HepG2 (cell line): Measurements from ENCODE around the gene RERE. TPM values are rescaled to one million over a fixed set of nuclear protein-coding genes. Genes with fewer than 3 reads are reported as not detected.
A peak's percentile ranks its signal among the peaks of the same experiment; 100 is the strongest.

Experiments used
- CHD2 ChIP-seq: IDR thresholded peaks from 2 replicates; pipeline ENCODE4 v1.6.1; 2011; ENCODE audit warnings: low read depth, low read length, improper control_type of control experiment
- CSRNP2 ChIP-seq: sonication (generic); formaldehyde crosslinking; conservative IDR thresholded peaks from 2 replicates; pipeline ENCODE4 v1.8.0; 2022; ENCODE audit warnings: low read depth, missing genetic modification reagents
- DNMT1 ChIP-seq: sonication (generic); formaldehyde crosslinking; IDR thresholded peaks from 2 replicates; pipeline ENCODE4 v1.5.1; 2020; ENCODE audit warnings: mild to moderate bottlenecking, missing genetic modification reagents
- ETS1 ChIP-seq: sonication (generic); formaldehyde crosslinking; IDR thresholded peaks from 2 replicates; pipeline ENCODE4 v1.4.0; 2020; ENCODE audit warnings: missing genetic modification reagents
- GATA4 ChIP-seq: sonication (generic); IDR thresholded peaks from 2 replicates; pipeline ENCODE4 v1.6.1; 2016; ENCODE audit warnings: antibody characterized with exemption, low read depth, borderline replicate concordance
- GFI1 ChIP-seq: sonication (generic); formaldehyde crosslinking; IDR thresholded peaks from 2 replicates; pipeline ENCODE4 v1.5.0; 2020; ENCODE audit warnings: missing genetic modification reagents, mild to moderate bottlenecking, borderline replicate concordance
- LCORL ChIP-seq, 2 experiments: fragments of 450-650 bp in 1 of 2; sonication (generic) in 1 of 2; formaldehyde crosslinking in 1 of 2; IDR thresholded peaks; 2 replicates each; pipeline versions ENCODE4 v1.5.0 to v1.6.1; 2017 to 2020; ENCODE audit warnings: antibody characterized with exemption in 1 of 2, missing genetic modification reagents in 1 of 2
- MXD3 ChIP-seq: IDR thresholded peaks from 2 replicates; pipeline ENCODE4 v1.6.1; 2016; ENCODE audit warnings: mild to moderate bottlenecking, missing biosample characterization, missing genetic modification reagents
- NFKBIZ ChIP-seq: IDR thresholded peaks from 2 replicates; pipeline ENCODE4 v1.6.1; 2018; ENCODE audit warnings: missing genetic modification reagents, missing compliant biosample characterization
- PPARG ChIP-seq: conservative IDR thresholded peaks from 2 replicates; pipeline ENCODE4 v1.6.1; 2016; ENCODE audit warnings: missing biosample characterization, missing genetic modification reagents
- THAP11 ChIP-seq: IDR thresholded peaks from 2 replicates; pipeline ENCODE4 v1.6.1; 2016; ENCODE audit warnings: missing biosample characterization, missing genetic modification reagents
- ZBTB21 ChIP-seq: sonication (generic); formaldehyde crosslinking; IDR thresholded peaks from 2 replicates; pipeline ENCODE4 v1.4.0; 2020; ENCODE audit warnings: missing genetic modification reagents
- polyA plus RNA-seq, 8 experiments: library from polyadenylated mRNA; depleted of rRNA in 3 of 8; stranded (reverse) in 7 of 8; unstranded in 1 of 8; fragments of >200 nt; fragmentation: Illumina TruSeq in 4 of 8; extraction: Trizol in 4 of 8; gene quantifications; 2 replicates each; pipeline versions ENCODE4 v1.2.1 to v1.2.3, GENCODE V29; 2011 to 2016; ENCODE audit warnings: low read depth in 4 of 8, missing spikeins in 1 of 8, mixed read lengths in 1 of 8; ENCODE audit not compliant: insufficient read depth in 1 of 8
- total RNA-seq, 5 experiments: library from RNA; depleted of rRNA; stranded (reverse); fragments of >200 nt; fragmentation: Illumina TruSeq; extraction: Trizol; gene quantifications; 2 replicates each; pipeline ENCODE4 v1.2.3, GENCODE V29; 2016; ENCODE audit warnings: low read depth in 1 of 5
- TF ChIP-seq, protein P1 (sequence below): sonication (generic); formaldehyde crosslinking; IDR thresholded peaks from 2 replicates; pipeline ENCODE4 v1.4.0; 2020; ENCODE audit warnings: missing genetic modification reagents, borderline replicate concordance
- TF ChIP-seq, protein P2 (sequence below): sonication (generic); formaldehyde crosslinking; IDR thresholded peaks from 2 replicates; pipeline ENCODE4 v1.5.1; 2020; ENCODE audit warnings: missing genetic modification reagents, mild to moderate bottlenecking, borderline replicate concordance
- TF ChIP-seq, protein P3 (sequence below): sonication (generic); formaldehyde crosslinking; IDR thresholded peaks from 2 replicates; pipeline ENCODE4; 2020; ENCODE audit warnings: missing genetic modification reagents, mild to moderate bottlenecking, borderline replicate concordance

RERE gene
- total and polyA plus RNA-seq, 2 of the 13 experiments (the other 11 are each of a cell fraction or from before 2014, with no cell fraction given), result 18.3 to 21.9 TPM

- TF ChIP-seq NFKBIZ (CRISPR knock-in tag), result peak; percentile 68; the same call in 1 of the 2 replicates
- TF ChIP-seq, protein P1, sequence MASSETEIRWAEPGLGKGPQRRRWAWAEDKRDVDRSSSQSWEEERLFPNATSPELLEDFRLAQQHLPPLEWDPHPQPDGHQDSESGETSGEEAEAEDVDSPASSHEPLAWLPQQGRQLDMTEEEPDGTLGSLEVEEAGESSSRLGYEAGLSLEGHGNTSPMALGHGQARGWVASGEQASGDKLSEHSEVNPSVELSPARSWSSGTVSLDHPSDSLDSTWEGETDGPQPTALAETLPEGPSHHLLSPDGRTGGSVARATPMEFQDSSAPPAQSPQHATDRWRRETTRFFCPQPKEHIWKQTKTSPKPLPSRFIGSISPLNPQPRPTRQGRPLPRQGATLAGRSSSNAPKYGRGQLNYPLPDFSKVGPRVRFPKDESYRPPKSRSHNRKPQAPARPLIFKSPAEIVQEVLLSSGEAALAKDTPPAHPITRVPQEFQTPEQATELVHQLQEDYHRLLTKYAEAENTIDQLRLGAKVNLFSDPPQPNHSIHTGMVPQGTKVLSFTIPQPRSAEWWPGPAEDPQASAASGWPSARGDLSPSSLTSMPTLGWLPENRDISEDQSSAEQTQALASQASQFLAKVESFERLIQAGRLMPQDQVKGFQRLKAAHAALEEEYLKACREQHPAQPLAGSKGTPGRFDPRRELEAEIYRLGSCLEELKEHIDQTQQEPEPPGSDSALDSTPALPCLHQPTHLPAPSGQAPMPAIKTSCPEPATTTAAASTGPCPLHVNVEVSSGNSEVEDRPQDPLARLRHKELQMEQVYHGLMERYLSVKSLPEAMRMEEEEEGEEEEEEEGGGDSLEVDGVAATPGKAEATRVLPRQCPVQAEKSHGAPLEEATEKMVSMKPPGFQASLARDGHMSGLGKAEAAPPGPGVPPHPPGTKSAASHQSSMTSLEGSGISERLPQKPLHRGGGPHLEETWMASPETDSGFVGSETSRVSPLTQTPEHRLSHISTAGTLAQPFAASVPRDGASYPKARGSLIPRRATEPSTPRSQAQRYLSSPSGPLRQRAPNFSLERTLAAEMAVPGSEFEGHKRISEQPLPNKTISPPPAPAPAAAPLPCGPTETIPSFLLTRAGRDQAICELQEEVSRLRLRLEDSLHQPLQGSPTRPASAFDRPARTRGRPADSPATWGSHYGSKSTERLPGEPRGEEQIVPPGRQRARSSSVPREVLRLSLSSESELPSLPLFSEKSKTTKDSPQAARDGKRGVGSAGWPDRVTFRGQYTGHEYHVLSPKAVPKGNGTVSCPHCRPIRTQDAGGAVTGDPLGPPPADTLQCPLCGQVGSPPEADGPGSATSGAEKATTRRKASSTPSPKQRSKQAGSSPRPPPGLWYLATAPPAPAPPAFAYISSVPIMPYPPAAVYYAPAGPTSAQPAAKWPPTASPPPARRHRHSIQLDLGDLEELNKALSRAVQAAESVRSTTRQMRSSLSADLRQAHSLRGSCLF (CRISPR knock-in tag), result no peak
- peak; percentile 74 for TF ChIP-seq MXD3 (CRISPR knock-in tag)
- peak; percentile 58 for TF ChIP-seq THAP11 (CRISPR knock-in tag)
- no peak for TF ChIP-seq CSRNP2 (CRISPR knock-in tag)
- no peak for TF ChIP-seq DNMT1 (CRISPR knock-in tag)
- TF ChIP-seq ETS1, result no peak
- TF ChIP-seq, protein P2, sequence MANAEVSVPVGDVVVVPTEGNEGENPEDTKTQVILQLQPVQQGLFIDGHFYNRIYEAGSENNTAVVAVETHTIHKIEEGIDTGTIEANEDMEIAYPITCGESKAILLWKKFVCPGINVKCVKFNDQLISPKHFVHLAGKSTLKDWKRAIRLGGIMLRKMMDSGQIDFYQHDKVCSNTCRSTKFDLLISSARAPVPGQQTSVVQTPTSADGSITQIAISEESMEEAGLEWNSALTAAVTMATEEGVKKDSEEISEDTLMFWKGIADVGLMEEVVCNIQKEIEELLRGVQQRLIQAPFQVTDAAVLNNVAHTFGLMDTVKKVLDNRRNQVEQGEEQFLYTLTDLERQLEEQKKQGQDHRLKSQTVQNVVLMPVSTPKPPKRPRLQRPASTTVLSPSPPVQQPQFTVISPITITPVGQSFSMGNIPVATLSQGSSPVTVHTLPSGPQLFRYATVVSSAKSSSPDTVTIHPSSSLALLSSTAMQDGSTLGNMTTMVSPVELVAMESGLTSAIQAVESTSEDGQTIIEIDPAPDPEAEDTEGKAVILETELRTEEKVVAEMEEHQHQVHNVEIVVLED (CRISPR knock-in tag), result no peak
- TF ChIP-seq GFI1 (CRISPR knock-in tag), result no peak
- no peak for TF ChIP-seq ZBTB21
- TF ChIP-seq LCORL (IDR thresholded peaks at IDR 0.05), result no peak
- peak; percentile 66 for TF ChIP-seq LCORL (CRISPR knock-in tag; IDR thresholded peaks at IDR 0.05)
- TF ChIP-seq, protein P3, sequence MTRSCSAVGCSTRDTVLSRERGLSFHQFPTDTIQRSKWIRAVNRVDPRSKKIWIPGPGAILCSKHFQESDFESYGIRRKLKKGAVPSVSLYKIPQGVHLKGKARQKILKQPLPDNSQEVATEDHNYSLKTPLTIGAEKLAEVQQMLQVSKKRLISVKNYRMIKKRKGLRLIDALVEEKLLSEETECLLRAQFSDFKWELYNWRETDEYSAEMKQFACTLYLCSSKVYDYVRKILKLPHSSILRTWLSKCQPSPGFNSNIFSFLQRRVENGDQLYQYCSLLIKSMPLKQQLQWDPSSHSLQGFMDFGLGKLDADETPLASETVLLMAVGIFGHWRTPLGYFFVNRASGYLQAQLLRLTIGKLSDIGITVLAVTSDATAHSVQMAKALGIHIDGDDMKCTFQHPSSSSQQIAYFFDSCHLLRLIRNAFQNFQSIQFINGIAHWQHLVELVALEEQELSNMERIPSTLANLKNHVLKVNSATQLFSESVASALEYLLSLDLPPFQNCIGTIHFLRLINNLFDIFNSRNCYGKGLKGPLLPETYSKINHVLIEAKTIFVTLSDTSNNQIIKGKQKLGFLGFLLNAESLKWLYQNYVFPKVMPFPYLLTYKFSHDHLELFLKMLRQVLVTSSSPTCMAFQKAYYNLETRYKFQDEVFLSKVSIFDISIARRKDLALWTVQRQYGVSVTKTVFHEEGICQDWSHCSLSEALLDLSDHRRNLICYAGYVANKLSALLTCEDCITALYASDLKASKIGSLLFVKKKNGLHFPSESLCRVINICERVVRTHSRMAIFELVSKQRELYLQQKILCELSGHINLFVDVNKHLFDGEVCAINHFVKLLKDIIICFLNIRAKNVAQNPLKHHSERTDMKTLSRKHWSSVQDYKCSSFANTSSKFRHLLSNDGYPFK (CRISPR knock-in tag), result no peak
- TF ChIP-seq CHD2, result no peak
- peak; percentile 94 for TF ChIP-seq PPARG (CRISPR knock-in tag)
- TF ChIP-seq GATA4, result no peak
Observed at GRCh38 chr1:8848663-8849386, 31.4 kb upstream of the RERE start (continued).
